SH-SY5Y (cell line): Measurements from ENCODE around the gene OR4M1.
"Not testable (repeated sequence)": the region's sequence is repeated elsewhere in the genome, so short reads cannot be mapped to it uniquely, and the experiment has no call there.

Experiments used
- GATA2 ChIP-seq: IDR thresholded peaks from 2 replicates; pipeline ENCODE4 v1.6.1; 2011; ENCODE audit warnings: mild to moderate bottlenecking, low read depth, low read length
- GATA3 ChIP-seq: IDR thresholded peaks from 2 replicates; pipeline ENCODE4 v1.6.1; 2011; ENCODE audit warnings: low read depth, mild to moderate bottlenecking, low read length, moderate library complexity

DNA sequence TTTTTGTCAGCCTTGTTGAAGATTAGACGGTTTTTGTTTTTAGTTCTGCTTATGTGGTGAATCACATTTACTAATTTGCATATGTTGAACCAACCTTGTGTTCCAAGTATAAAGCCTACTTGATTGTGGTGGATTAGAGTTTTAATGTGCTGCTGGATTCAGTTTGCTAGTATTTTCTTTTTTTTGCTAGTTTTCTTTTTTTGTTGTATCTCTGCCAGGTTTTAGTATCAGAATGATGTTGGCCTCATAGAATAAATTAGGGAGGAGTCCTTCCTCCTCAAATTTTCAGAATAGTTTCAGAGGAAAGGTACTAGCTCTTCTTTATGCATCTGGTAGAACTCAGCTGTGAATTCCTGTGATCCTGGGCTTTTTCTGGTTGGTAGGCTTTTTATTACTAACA, 30.2 kb downstream of the OR4M1 start, which contains the start of gene OR4N2:
- not testable (repeated sequence) for TF ChIP-seq GATA2, GATA3
